ENCODE results near the gene LZTFL1. TPM values are rescaled to one million over a fixed set of nuclear protein-coding genes. Genes with fewer than 3 reads are reported as not detected.

Gene LZTFL1
- total RNA-seq, 1 donor = 8.5 TPM

DNA sequence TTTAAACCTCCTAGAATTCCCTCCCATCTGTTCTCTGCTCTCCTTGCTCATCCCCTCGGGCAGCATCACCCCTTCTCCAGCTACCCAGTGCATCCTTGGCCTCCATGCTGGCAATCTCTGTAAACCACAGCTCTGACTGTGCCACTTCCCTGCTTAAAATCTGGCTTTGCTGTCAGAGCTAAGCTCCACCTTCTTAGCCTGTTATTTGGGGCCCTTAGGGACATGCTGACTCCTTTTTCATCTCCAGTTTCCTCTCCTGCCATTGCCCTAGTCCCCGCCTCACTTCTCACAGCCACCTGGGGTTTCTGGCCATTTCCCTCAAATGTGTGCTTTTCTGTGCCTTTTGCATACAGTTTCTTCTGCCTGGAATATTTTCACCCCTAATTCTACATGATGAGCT, 51.3 kb downstream of the LZTFL1 start:
- Histone ChIP-seq H3K27me3 (ENCODE audit: insufficient read depth, low read length) (peaks cover 17% of the 10 kb centered on the region), H3K9me3 (ENCODE audit: low read depth, low read length) (peaks cover 8% of the 10 kb centered on the region), H3K4me1 (ENCODE audit: insufficient read depth, low read length) (peaks cover 5% of the 10 kb centered on the region), H3K4me3 (ENCODE audit: low read length) (no peak overlapping the region)

DNA sequence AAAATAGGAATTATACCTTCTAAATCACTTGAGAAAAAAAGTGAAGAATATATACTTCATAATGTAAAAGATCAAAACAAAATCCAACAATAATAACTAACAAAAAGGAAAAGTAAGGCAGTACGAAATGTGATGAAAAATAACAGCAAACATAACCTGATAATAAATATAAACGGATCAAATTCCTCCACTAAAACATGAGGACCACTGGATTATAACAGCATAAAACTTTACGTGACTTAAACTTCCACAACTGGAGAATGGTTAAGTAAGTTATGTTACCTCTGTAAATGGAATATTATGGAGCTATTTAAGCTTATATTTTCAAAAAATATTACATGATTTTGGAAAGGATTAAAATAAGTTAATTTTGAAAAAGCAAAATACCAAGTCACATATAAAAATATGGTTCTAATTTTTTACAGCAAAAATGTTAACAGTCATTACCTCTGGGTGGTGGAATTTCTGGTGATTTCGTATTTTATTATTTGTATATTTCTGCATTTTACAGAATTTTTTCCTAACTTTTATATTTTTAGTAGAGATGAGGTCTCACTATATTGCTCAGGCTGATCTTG, 52.6 kb downstream of the LZTFL1 start:
- peaks cover 5% of the 10 kb centered on the region for H3K4me1 ChIP-seq (ENCODE audit: insufficient read depth, low read length)
- no peak overlapping the region for H3K4me3 ChIP-seq (ENCODE audit: low read length)
- peaks cover 5% of the 10 kb centered on the region for H3K27me3 ChIP-seq (ENCODE audit: insufficient read depth, low read length)
- peaks cover 8% of the 10 kb centered on the region for H3K9me3 ChIP-seq (ENCODE audit: low read depth, low read length)

DNA sequence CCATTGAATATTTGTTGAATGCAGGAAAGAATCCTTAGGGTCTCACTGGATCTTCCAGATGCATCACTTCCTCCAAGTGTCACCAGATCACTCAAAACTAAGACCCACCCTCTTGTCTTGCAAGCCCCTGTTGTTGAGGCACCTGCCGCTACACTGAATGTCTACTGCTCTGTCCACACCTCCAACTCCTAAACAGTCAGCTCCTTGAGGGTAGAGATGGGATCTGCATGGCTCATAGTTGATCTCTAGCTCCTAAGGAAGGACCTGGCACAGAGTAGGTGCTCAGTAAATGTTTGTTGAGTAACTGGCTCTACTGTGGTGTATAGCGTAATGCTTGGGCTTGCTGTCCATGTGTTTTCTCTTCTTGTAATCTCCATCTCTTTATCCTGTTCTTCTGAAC, 54.4 kb downstream of the LZTFL1 start:
- Histone ChIP-seq H3K4me3 (ENCODE audit: low read length) (no peak overlapping the region), H3K4me1 (ENCODE audit: insufficient read depth, low read length) (peaks cover 5% of the 10 kb centered on the region), H3K27me3 (ENCODE audit: insufficient read depth, low read length) (no peaks in the 10 kb centered on the region), H3K9me3 (ENCODE audit: low read depth, low read length) (peaks cover 8% of the 10 kb centered on the region)

DNA sequence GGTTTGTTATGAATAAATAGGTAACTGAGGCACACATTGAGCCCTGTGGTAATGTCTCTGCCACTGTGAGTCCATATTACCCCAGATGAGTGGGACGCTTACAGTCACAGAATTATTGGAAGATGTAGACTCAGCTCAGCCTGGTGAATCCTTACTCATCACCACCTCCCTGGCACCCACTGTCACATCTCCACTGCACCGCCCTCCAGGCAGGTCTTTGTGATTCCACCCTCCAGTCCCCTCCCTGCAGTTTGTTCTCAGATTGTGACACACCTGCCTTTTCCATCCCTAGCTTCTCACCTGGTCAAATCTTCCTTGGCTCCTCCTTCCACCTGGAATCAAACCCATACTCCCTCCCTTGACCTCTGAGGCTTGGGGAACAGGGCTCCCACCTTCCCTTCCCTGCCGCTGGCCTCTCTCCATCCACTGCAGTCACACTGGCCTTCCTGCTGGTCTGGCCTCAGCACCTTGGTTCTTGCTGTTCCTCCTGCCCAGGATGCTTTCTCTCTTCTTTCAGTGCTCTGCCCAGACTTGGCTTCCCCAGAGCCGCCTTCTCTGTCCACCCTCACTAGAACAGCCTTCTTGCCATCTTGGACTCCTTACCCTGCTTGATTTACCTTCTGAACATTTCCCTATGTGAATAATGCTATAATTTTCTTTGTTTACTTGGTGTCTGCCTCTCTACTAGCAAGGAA, 55.0 kb downstream of the LZTFL1 start:
- no peaks in the 10 kb centered on the region for H3K27me3 ChIP-seq (ENCODE audit: insufficient read depth, low read length)
- H3K4me3 ChIP-seq (ENCODE audit: low read length) = no peak overlapping the region
- peaks cover 8% of the 10 kb centered on the region for H3K9me3 ChIP-seq (ENCODE audit: low read depth, low read length)
- peaks cover 3% of the 10 kb centered on the region for H3K4me1 ChIP-seq (ENCODE audit: insufficient read depth, low read length)

DNA sequence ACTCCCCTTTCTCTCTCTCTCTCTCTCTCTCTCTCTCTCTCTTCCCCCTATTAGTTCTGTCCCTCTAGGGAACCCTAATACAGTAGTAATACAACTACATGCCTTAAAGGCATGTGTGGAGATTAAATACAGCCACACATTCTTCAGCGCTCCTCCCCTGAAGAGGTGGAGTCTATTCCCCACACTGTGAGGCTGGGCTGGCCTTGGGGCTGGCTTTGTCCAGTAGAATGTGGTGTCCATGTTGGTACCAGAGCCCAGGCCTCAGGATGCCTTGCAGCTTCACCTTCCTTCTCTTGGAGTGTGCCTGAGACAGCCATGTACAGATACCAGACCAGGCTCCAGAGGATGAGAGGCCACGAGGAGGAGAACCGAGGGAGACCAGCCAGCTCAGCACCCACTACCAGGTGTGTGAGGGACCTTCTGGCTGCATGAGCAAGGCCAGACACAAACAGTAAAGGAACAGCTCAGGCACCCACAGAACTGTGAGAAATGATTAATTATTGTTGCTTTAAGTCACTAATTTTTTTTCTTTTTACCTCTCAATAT, 56.2 kb downstream of the LZTFL1 start:
- H3K27me3 ChIP-seq (ENCODE audit: insufficient read depth, low read length) = no peaks in the 10 kb centered on the region
- no peaks in the 10 kb centered on the region for H3K4me1 ChIP-seq (ENCODE audit: insufficient read depth, low read length)
- H3K9me3 ChIP-seq (ENCODE audit: low read depth, low read length) = peaks cover 8% of the 10 kb centered on the region
- H3K4me3 ChIP-seq (ENCODE audit: low read length) = no peak overlapping the region

DNA sequence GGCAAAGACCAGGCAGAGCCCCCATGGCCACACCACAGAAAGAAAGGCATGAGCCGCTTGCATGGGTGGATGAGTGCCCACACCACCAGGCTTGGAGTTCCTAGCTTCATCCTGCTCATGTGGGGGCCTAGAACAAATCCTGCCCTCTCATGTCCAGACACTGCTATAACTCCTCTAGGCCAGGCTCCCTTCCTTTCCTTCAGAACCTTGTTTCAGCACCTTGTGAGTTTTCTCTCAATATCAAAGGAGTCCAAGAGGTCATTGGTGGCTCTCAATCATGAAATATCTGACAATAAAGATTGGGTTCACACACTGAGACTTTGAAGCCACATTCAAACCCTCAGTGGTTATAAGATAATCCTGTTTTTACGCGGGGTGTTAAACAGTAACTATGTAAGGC, 58.3 kb downstream of the LZTFL1 start:
- Histone ChIP-seq H3K4me1 (ENCODE audit: insufficient read depth, low read length) (no peaks in the 10 kb centered on the region), H3K4me3 (ENCODE audit: low read length) (no peak overlapping the region), H3K9me3 (ENCODE audit: low read depth, low read length) (no peaks in the 10 kb centered on the region), H3K27me3 (ENCODE audit: insufficient read depth, low read length) (no peaks in the 10 kb centered on the region)

DNA sequence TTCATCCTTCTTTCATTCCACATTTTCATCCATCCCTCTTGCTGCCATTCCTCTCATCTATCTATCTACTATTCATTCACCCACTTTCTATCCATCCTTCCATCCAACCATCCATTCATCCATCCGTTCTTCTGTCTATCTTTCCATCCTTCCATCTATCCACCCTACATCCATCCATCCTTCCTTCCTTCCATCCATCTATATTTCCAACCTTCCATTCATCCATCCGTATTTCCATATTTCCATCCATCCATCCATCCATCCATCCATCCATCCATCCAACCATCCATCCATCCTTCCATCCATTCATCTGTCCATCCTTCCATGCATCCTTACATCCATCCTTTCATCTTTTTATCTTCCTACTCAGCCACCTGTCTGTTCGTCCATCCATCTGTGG, 59.5 kb downstream of the LZTFL1 start:
- H3K27me3 ChIP-seq (ENCODE audit: insufficient read depth, low read length) = no peaks in the 10 kb centered on the region
- no peaks in the 10 kb centered on the region for H3K9me3 ChIP-seq (ENCODE audit: low read depth, low read length)
- H3K4me3 ChIP-seq (ENCODE audit: low read length) = no peak overlapping the region
- no peaks in the 10 kb centered on the region for H3K4me1 ChIP-seq (ENCODE audit: insufficient read depth, low read length)

DNA sequence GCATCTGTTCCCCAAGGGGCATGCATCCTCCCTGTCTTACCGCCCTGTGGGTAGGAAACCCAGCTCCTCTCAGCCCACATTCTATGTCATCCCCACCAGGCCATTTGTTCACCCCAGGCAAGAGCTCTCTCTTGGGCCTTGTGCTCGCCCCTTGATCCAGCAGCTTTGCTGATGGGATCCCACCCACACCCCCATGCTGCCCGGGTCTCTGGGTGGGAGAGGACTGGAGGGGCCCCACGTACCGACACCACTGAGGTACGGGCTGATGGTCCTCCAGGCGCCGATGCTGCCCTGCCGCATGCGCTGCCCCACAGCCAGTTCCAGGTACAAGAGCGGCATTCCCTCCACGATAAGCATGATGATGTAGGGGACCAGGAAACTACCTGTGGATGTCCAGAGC, 60.1 kb downstream of the LZTFL1 start:
- Histone ChIP-seq H3K4me1 (ENCODE audit: insufficient read depth, low read length) (no peaks in the 10 kb centered on the region), H3K27me3 (ENCODE audit: insufficient read depth, low read length) (no peaks in the 10 kb centered on the region), H3K4me3 (ENCODE audit: low read length) (no peak overlapping the region), H3K9me3 (ENCODE audit: low read depth, low read length) (no peaks in the 10 kb centered on the region)

DNA sequence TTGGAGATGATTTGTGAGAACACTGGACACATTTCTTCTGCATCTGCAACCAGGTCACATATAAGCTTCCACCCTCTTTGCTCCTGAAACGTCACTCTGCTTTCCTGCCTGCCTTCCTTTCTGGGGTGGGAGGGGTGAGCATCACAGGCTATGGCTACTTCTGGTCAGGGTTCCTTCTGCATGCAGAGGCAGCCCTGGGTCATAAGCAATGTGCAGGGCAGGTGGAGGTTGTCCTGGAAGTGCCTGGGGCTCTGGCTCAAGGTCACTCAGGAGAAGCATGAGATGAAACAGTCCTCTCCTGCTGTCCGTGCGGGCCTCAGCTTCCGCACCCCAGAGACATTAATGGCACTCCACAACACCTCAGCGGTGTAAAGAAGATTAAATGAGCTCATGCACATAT, 60.6 kb downstream of the LZTFL1 start:
- no peaks in the 10 kb centered on the region for H3K9me3 ChIP-seq (ENCODE audit: low read depth, low read length)
- H3K27me3 ChIP-seq (ENCODE audit: insufficient read depth, low read length) = no peaks in the 10 kb centered on the region
- H3K4me3 ChIP-seq (ENCODE audit: low read length) = no peak overlapping the region
- H3K4me1 ChIP-seq (ENCODE audit: insufficient read depth, low read length) = no peaks in the 10 kb centered on the region

DNA sequence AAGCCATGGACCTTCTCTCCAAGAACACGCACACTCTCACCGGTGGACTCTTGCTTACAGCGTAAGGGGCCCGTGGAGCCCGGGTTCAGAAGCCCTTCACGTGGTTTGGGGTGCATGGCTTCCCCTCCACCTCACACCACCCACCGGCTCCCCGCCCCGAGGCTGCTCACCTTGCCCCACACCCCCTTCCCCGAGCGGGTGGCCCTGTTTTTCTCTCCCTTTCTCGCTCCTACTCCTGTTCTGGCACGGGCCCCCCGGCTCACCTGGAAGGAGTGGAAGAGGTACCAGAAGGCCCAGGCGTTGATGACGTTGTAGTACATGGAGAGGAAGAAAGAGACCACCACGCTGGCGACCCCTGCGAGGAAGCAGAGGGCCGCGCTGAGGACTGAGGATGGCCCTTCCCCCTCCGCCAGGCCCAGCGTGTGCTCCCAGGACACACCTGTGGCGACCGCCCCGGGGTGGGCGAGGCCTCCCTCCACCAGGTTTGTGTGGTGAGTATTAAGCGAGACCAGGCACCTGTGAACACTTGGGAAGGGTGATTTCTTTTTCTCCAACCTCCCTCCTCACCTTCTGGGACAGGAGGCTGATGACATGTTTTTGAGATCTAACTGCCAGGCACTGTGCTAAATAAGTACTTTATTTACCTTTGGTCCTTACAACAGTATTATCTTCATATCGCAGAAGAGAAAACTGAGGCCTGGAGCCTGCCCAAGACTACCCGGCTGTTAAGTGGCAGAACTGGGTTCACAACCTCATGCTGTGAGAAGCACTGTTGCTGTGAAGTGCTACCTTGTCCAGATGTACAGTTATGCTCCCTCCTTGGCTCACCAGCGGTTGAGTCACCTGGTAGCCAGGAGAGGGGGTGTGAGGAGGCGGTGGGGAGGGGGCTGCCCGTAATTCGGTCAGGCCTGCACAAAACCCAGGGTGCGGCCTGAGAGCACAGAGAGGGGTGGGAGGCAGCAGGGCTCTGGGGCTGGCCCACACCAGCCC, 61.9 kb downstream of the LZTFL1 start:
- Histone ChIP-seq H3K9me3 (ENCODE audit: low read depth, low read length) (no peaks in the 10 kb centered on the region), H3K27me3 (ENCODE audit: insufficient read depth, low read length) (no peaks in the 10 kb centered on the region), H3K4me3 (ENCODE audit: low read length) (no peak overlapping the region), H3K4me1 (ENCODE audit: insufficient read depth, low read length) (no peaks in the 10 kb centered on the region)

DNA sequence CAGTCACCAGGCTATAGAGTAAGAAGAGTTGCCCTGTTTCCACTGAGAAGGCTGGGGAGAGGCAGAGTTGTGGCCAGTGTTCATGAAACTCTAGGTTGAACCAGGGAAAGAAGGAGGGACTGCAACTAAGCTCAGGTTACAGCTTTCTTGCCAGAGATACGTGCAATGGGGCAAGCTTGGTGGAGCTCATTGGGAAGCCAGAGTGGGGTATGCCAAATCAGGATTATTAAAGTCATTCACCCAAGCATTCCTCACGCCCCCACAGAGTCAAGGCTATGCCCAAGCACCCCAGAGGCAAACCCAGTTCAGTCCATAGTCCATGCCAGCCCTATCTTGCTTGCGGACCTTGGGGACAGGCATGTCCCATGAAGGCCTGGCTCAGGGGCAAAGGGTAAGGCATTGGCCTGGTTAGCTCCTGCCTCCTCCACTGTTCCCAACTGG, 63.1 kb downstream of the LZTFL1 start:
- Histone ChIP-seq H3K4me3 (ENCODE audit: low read length) (no peak overlapping the region), H3K9me3 (ENCODE audit: low read depth, low read length) (no peaks in the 10 kb centered on the region), H3K4me1 (ENCODE audit: insufficient read depth, low read length) (no peaks in the 10 kb centered on the region), H3K27me3 (ENCODE audit: insufficient read depth, low read length) (no peaks in the 10 kb centered on the region)

DNA sequence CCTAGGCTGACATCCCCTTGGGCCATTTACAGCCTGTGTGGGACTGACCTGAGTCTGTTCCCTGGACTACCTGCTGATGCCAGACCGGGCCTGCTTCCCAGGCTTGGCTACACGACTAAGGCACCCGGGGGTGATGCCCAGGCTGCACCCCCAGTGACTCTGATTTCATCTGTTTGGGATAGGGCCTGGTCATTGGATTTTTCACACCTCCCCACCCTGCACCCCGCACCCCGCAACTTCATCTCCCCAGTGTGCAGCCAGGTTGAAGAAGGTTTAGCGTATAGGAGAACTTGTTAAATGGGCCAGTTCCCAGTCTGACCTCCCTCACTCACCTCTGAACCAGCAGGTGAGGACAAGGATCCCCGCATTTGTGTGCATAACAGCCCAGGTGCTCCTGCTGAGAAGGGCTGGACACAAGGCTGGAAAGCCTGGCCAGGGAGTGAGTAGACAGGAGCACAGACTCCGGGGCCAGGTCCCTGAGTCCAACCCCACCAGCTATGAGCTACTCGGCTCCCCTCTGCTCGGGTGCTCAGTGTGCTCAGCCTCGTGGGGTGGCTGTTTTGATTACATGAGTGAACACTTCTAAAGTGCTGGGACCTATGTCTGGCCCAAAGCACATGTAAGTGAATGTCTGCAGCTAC, 64.1 kb downstream of the LZTFL1 start:
- no peaks in the 10 kb centered on the region for H3K9me3 ChIP-seq (ENCODE audit: low read depth, low read length)
- H3K4me1 ChIP-seq (ENCODE audit: insufficient read depth, low read length) = no peaks in the 10 kb centered on the region
- no peaks in the 10 kb centered on the region for H3K27me3 ChIP-seq (ENCODE audit: insufficient read depth, low read length)
- H3K4me3 ChIP-seq (ENCODE audit: low read length) = no peak overlapping the region

DNA sequence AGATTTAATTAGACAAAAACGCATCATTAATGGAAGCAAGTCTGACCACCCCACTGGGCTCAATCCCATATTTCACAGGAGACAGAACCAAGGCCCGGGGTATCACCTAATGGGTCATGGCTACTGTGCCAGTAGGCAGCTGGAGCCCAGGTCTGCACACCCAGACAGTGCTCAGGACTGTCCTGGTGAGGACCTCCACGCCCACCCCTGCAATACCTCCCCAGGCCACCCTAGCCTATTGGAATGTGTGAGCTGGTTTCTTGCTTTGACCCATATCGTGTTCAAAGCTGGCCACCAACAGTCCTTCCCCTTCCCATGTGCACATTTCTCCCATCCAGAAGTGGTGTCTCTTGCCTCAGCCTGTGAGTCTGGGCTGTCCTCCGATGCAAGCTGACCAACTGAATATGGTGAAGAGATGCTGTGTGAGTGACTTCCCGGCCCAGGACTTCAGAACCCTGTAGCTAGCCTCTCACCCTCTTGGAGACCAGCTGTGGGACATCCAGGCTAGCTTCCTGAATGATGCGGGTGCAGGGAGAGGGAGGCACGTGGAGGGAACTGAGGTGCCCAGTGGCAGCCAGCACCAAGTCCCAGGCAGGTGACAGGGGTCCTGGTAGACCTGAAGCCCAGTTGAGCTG, 64.7 kb downstream of the LZTFL1 start:
- H3K4me3 ChIP-seq (ENCODE audit: low read length) = no peak overlapping the region
- no peaks in the 10 kb centered on the region for H3K27me3 ChIP-seq (ENCODE audit: insufficient read depth, low read length)
- H3K9me3 ChIP-seq (ENCODE audit: low read depth, low read length) = no peaks in the 10 kb centered on the region
- no peaks in the 10 kb centered on the region for H3K4me1 ChIP-seq (ENCODE audit: insufficient read depth, low read length)

DNA sequence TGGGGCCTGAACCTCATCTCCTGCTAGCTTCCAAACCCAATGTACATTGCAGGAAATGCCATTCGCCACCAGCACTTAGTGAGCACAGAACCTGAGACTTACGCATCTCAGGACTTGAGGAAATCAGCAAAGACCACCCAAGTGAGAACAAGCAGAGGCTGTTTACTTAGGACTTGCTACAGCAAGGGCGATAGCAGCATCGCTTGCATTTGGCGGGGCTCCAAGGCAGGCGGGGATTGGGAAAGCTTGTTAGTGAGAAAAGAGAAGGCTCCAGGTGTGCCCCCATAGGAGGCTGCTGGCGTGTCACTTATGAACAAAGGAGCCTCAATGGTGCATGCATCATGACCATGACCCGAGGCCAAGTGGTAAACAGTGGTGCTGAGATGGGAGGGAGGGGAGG, 65.3 kb downstream of the LZTFL1 start:
- no peak overlapping the region for H3K4me3 ChIP-seq (ENCODE audit: low read length)
- H3K27me3 ChIP-seq (ENCODE audit: insufficient read depth, low read length) = no peaks in the 10 kb centered on the region
- H3K4me1 ChIP-seq (ENCODE audit: insufficient read depth, low read length) = no peaks in the 10 kb centered on the region
- no peaks in the 10 kb centered on the region for H3K9me3 ChIP-seq (ENCODE audit: low read depth, low read length)
